Heart left ventricle (tissue), 16 donors: ENCODE measurements around the gene NMRAL1. TPM values are rescaled to one million over a fixed set of nuclear protein-coding genes. Genes with fewer than 3 reads are reported as not detected.
A peak's percentile ranks its signal among the peaks of the same experiment; 100 is the strongest.

Source experiments
- ATAC-seq, 4 donors: fragments of 200-7000 bp; cut with Tn5 transposase; one replicate each; pipeline ENCODE4 v1.9.1; 2020 to 2022; ENCODE audit warnings: moderate library complexity in 4 of 4, mild to moderate bottlenecking in 3 of 4, moderate number of reproducible peaks in 1 of 4
- DNase-seq, 5 donors: peaks; one replicate each; pipeline ENCODE4 v3.0.0-alpha.2; 2020
- H3K27ac ChIP-seq, 12 donors: fragments of 200-600 bp; sonication (generic) in 4 of 12; one replicate each; pipeline versions ENCODE4 v1.5.0 to v1.8.0; 2016 to 2022; ENCODE audit warnings: mild to moderate bottlenecking in 2 of 12
- H3K27me3 ChIP-seq, 9 donors: fragments of 200-600 bp; sonication (generic) in 2 of 9; one replicate each; pipeline versions ENCODE4 v1.5.1 to v1.8.0; 2016 to 2022; ENCODE audit warnings: mild to moderate bottlenecking in 3 of 9
- H3K36me3 ChIP-seq, 9 donors: fragments of 200-600 bp; sonication (generic) in 2 of 9; one replicate each; pipeline versions ENCODE4 v1.5.0 to v1.8.0; 2018 to 2022; ENCODE audit warnings: mild to moderate bottlenecking in 2 of 9
- H3K4me1 ChIP-seq, 12 donors: fragments of 200-600 bp; sonication (generic) in 4 of 12; one replicate each; pipeline versions ENCODE4 v1.5.0 to v1.8.0; 2016 to 2022; ENCODE audit warnings: mild to moderate bottlenecking in 3 of 12
- H3K4me3 ChIP-seq, 12 donors: fragments of 200-600 bp; sonication (generic) in 4 of 12; one replicate each; pipeline versions ENCODE4 v1.5.0 to v1.8.0; 2017 to 2022; ENCODE audit warnings: mild to moderate bottlenecking in 9 of 12, moderate library complexity in 4 of 12
- H3K9me3 ChIP-seq, 12 donors: fragments of 200-600 bp; sonication (generic) in 4 of 12; one replicate each; pipeline versions ENCODE4 v1.5.0 to v1.8.0; 2016 to 2022; ENCODE audit warnings: mild to moderate bottlenecking in 1 of 12
- CTCF ChIP-seq, 12 donors: fragments of 200-600 bp; sonication (generic) in 4 of 12; IDR thresholded peaks; one replicate each; pipeline versions ENCODE4 v1.5.0 to v1.8.0; 2018 to 2022; ENCODE audit warnings: antibody characterized with exemption in 12 of 12, mild to moderate bottlenecking in 5 of 12
- POLR2A ChIP-seq, 2 donors: fragments of 450-650 bp; IDR thresholded peaks; one replicate each; pipeline ENCODE4 v1.6.1; 2017; ENCODE audit warnings: antibody characterized with exemption in 2 of 2, mild to moderate bottlenecking in 2 of 2, moderate library complexity in 2 of 2
- WGBS, 4 donors: extraction: QIAGEN DNeasy Blood & Tissue Kit in 2 of 4; methylation state at CpG; one replicate each; pipeline versions ENCODE4 v1.1.5 to v1.1.7; 2013 to 2018; 5-methylcytosine and 5-hydroxymethylcytosine counted together
- intact Hi-C, 10 donors: fragments of 100-400 bp; cut with DNase I; formaldehyde crosslinking; loops; one replicate each; pipeline versions ENCODE4 v1.11.1 to v1.14.2; 2022
- polyA plus RNA-seq, 2 donors: library from polyadenylated mRNA; stranded (reverse); fragments of 200-250 nt; gene quantifications; one replicate each; pipeline ENCODE4 v1.2.3, GENCODE V29; 2013
- total RNA-seq, 9 donors: library from RNA; depleted of rRNA in 2 of 9; stranded (reverse); fragments of >200 nt in 2 of 9; fragmentation: NEBNext Ultra II Directional in 3 of 9; extraction: Animal tissue kit (Norgen Biotek cat#: 25700) in 3 of 9; gene quantifications; one replicate each; pipeline versions ENCODE4 v1.1.0 to v1.2.4, GENCODE V29; 2016 to 2023
- donor health status: ischemic (EF 13 %, LVEDD 7.1; RV severe dilation, severe dysfunction).
- donor health status: healthy with polysubstance abuse.
- donor health status: DM: no; HTN: yes; CAD: no.
- donor health status: DM: no; HTN: no; CAD: no.
- donor health status: ischemic (EF 25% LVEDD 6.9; RV normal size, moderate dysfunction).
- donor health status: ischemic (EF 25% LVEDD 5.7; RV mildly dilated, moderate dysfunction).
- donor health status: healthy.
- donor health status: DM: yes; HTN: yes; CAD: no.
- donor health status: ischemic (EF 35%, LVEDD 5.7; RV mildly dilated, moderate dysfunction).
- donor health status: nonischemic (EF 11% LVEDD 7.7; RV severe dilation, severe dysfunction).
- donor health status: DM: yes; HTN: yes; CAD: no.
- donor health status: PGD.
- donor health status: ischemic (EF 29% LVEDD 5.4; RV normal size, mild dysfunction).
- donor health status: nonischemic (EF 23%, LVEDD 6.1; RV moderate dilation, normal function).

NMRAL1 gene
- total and polyA plus RNA-seq, 11 donors: 12.0 to 47.5 (median 25.4) TPM

- DNase-seq: no peak
- no peak for TF ChIP-seq POLR2A (IDR thresholded peaks at IDR 0.05)
- no peak for TF ChIP-seq CTCF (IDR thresholded peaks at IDR 0.05)
- Histone ChIP-seq H3K4me1 (peaks cover 3 to 68% (median 33%) of the 10 kb centered on the region in 12 donors), H3K27me3 (no peaks in the 10 kb centered on the region), H3K36me3 (peaks cover 0 to 25% (median 15%) of the 10 kb centered on the region in 9 donors), H3K27ac (peak overlapping the region in 11 of 12 donors; percentile 44 to 82 (median 74)), H3K9me3 (no peaks in the 10 kb centered on the region), H3K4me3 (peak overlapping the region in 7 of 12 donors; percentile 2 to 30 (median 7))
- ATAC-seq: peak; percentile 20 to 66 (median 54)
- intact Hi-C loops: loop anchor here in 2 of 10 donors (10.0 kb wide), 2 partner anchors 84 to 454 kb away; partner anchors contain the start of gene SEC14L5 (in 1 of the 2)
- 20 to 35% (median 24%) methylated on average over 5 of the region's 5 CpGs for WGBS, 4 donors
Measured at GRCh38 chr16:4501071-4501478, 26.6 kb upstream of the NMRAL1 start.

GRCh38 chr16:4500272-4500671, 25.8 kb upstream of the NMRAL1 start:
- ATAC-seq: peak; percentile 72 to 89 (median 88)
- intact Hi-C loops: loop anchor here in 2 of 10 donors (10.0 kb wide), 2 partner anchors 85 to 455 kb away; partner anchors contain the start of gene SEC14L5 (in 1 of the 2)
- 28 to 37% (median 30%) methylated on average over 3 of the region's 3 CpGs for WGBS, 4 donors
- Histone ChIP-seq H3K27ac (peak overlapping the region in 11 of 12 donors; percentile 44 to 82 (median 74)), H3K4me3 (peak overlapping the region in 4 of 12 donors; percentile 3 to 30 (median 14)), H3K4me1 (peaks cover 3 to 71% (median 32%) of the 10 kb centered on the region in 12 donors), H3K36me3 (peaks cover 0 to 25% (median 13%) of the 10 kb centered on the region in 9 donors), H3K27me3 (no peaks in the 10 kb centered on the region), H3K9me3 (no peaks in the 10 kb centered on the region)
- no peak for DNase-seq
- TF ChIP-seq POLR2A (IDR thresholded peaks at IDR 0.05) (peak in 1 of 2 donors; percentile 35), CTCF (IDR thresholded peaks at IDR 0.05) (no peak)

- ATAC-seq: no peak
- no peak overlapping the region for H3K4me3 ChIP-seq
- intact Hi-C loops: no loop called here
- no peaks in the 10 kb centered on the region for H3K9me3 ChIP-seq
- H3K27me3 ChIP-seq: no peaks in the 10 kb centered on the region
- peak overlapping the region in 1 of 12 donors; percentile 76 for H3K27ac ChIP-seq
- 96 to 100% (median 97%) methylated on average over 4 of the region's 4 CpGs for WGBS, 4 donors
- TF ChIP-seq POLR2A (IDR thresholded peaks at IDR 0.05): no peak
- peaks cover 0 to 25% (median 12%) of the 10 kb centered on the region in 9 donors for H3K36me3 ChIP-seq
- H3K4me1 ChIP-seq: peaks cover 3 to 80% (median 31%) of the 10 kb centered on the region in 12 donors
- DNase-seq: no peak
Measured at GRCh38 chr16:4499196-4499555, 24.8 kb upstream of the NMRAL1 start.

GRCh38 chr16:4498546-4499195, 24.2 kb upstream of the NMRAL1 start:
- 83 to 87% (median 85%) methylated on average over 8 of the region's 8 CpGs for WGBS, 4 donors
- intact Hi-C loops: no loop called here
- H3K4me3 ChIP-seq: no peak overlapping the region
- DNase-seq: no peak
- H3K36me3 ChIP-seq: peaks cover 0 to 25% (median 12%) of the 10 kb centered on the region in 9 donors
- no peaks in the 10 kb centered on the region for H3K9me3 ChIP-seq
- no peak overlapping the region for H3K27ac ChIP-seq
- no peaks in the 10 kb centered on the region for H3K27me3 ChIP-seq
- peaks cover 3 to 76% (median 30%) of the 10 kb centered on the region in 12 donors for H3K4me1 ChIP-seq
- no peak for ATAC-seq
- TF ChIP-seq CTCF (IDR thresholded peaks at IDR 0.05): no peak
- no peak for TF ChIP-seq POLR2A (IDR thresholded peaks at IDR 0.05)
